K562 (cell line): Measurements from ENCODE around the gene TFF3. TPM values are rescaled to one million over a fixed set of nuclear protein-coding genes. Genes with fewer than 3 reads are reported as not detected.

Experiments
- ATAC-seq: fragments of 200-7000 bp; cut with Tn5 transposase; 3 replicates; pipeline ENCODE4 v1.9.1; 2020; ENCODE audit warnings: moderate library complexity
- BruUV-seq: library from RNA; stranded (reverse); fragments of 400-500 nt; replicated peaks from 2 replicates; lab custom pipeline; 2021; lab: Mats Ljungman, UMichigan
- CTCF ChIA-PET: fragments of 300-600 bp; formaldehyde crosslinking; extraction: SDS; loops from one replicate; lab custom pipeline; 2021; ENCODE audit warnings: low intra/inter-chr PET ratio; lab: Yijun Ruan, JAX
- POLR2A ChIA-PET: fragments of 300-600, 350-650 bp; sonication (Branson Sonifier 250); formaldehyde crosslinking; extraction: SDS; loops from one replicate; lab custom pipeline; 2021; ENCODE audit warnings: antibody characterized with exemption, inconsistent platforms; lab: Yijun Ruan, JAX
- DNase-seq, 4 experiments: peaks; one replicate each; pipeline versions ENCODE4 v3.0.0 to v3.0.0-alpha.2; 2011 to 2018; ENCODE audit warnings: low spot score in 3 of 4, mixed read lengths in 3 of 4; ENCODE audit errors: extremely low read depth in 1 of 4
- FAIRE-seq: peaks from 2 replicates; lab custom pipeline; 2011; peaks lifted over from hg19 to GRCh38; lab: Jason Lieb, UNC
- H2AFZ ChIP-seq: 2 replicates; pipeline ENCODE4 v1.6.0; 2011; ENCODE audit warnings: low read depth, low read length, control low read depth, inconsistent platforms
- H3K27ac ChIP-seq: fragments of 200-600 bp; 3 replicates; pipeline ENCODE4 v1.8.0; 2011; ENCODE audit warnings: low read depth, mild to moderate bottlenecking, control low read depth, inconsistent platforms, low read length, moderate library complexity, mixed read lengths; ENCODE audit errors: extremely low read depth
- H3K27me3 ChIP-seq, 2 experiments: fragments of 300-600 bp in 1 of 2; 2 replicates in 1 of 2; 3 replicates in 1 of 2; pipeline versions ENCODE4 v1.6.0 to v1.8.0; 2011; ENCODE audit warnings: inconsistent platforms in 2 of 2, low read length in 2 of 2, mild to moderate bottlenecking in 1 of 2, mixed read lengths in 1 of 2, moderate library complexity in 1 of 2; ENCODE audit not compliant: control insufficient read depth in 2 of 2, insufficient read depth in 2 of 2
- H3K36me3 ChIP-seq: fragments of 300-600 bp; 3 replicates; pipeline ENCODE4 v1.8.0; 2011; ENCODE audit warnings: mild to moderate bottlenecking, low read length, inconsistent platforms; ENCODE audit not compliant: control insufficient read depth, insufficient read depth
- H3K4me1 ChIP-seq, 2 experiments: fragments of 200-600 bp in 1 of 2; replicated peaks in 1 of 2; 2 replicates in 1 of 2; 3 replicates in 1 of 2; pipeline versions ENCODE4 v1.5.1 to v1.8.0; 2011; ENCODE audit warnings: inconsistent platforms in 2 of 2, low read length in 2 of 2, mild to moderate bottlenecking in 1 of 2, mixed read lengths in 1 of 2, moderate library complexity in 1 of 2; ENCODE audit not compliant: control insufficient read depth in 2 of 2, insufficient read depth in 2 of 2
- H3K4me2 ChIP-seq: 2 replicates; pipeline ENCODE4 v1.6.1; 2011; ENCODE audit warnings: low read length, control low read depth, inconsistent platforms, mixed read lengths; ENCODE audit not compliant: insufficient read depth
- H3K4me3 ChIP-seq: fragments of 200-600 bp; sonication (generic), shearing (Covaris generic); 2 replicates; pipeline ENCODE4 v1.5.1; 2016; ENCODE audit warnings: control low read depth, inconsistent platforms
- H3K79me2 ChIP-seq: fragments of 200-600 bp; 3 replicates; pipeline ENCODE4 v1.8.0; 2011; ENCODE audit warnings: low read length, inconsistent platforms; ENCODE audit not compliant: control insufficient read depth, insufficient read depth
- H3K9ac ChIP-seq, 2 experiments: 2 replicates each; pipeline versions ENCODE4 v1.6.0 to v1.6.1; 2011; ENCODE audit warnings: low read depth in 2 of 2, low read length in 2 of 2, control low read depth in 1 of 2, inconsistent platforms in 1 of 2, mild to moderate bottlenecking in 1 of 2, mixed read lengths in 1 of 2; ENCODE audit not compliant: insufficient read depth in 1 of 2
- H3K9me1 ChIP-seq: one replicate; pipeline ENCODE4 v1.6.0; 2011; ENCODE audit warnings: inconsistent platforms, mild to moderate bottlenecking, low read length, moderate library complexity; ENCODE audit not compliant: control insufficient read depth, insufficient read depth
- H3K9me3 ChIP-seq: replicated peaks from 2 replicates; pipeline ENCODE4 v1.5.1; 2011; ENCODE audit warnings: low read depth, low read length, inconsistent platforms; ENCODE audit not compliant: control insufficient read depth, insufficient read depth
- H4K20me1 ChIP-seq: replicated peaks from 2 replicates; pipeline ENCODE4 v1.6.1; 2011; ENCODE audit warnings: low read length, inconsistent platforms, mixed read lengths; ENCODE audit not compliant: control insufficient read depth, insufficient read depth
- EGR1 ChIP-seq: fragments of 450-650 bp; conservative IDR thresholded peaks from 2 replicates; pipeline ENCODE4 v1.6.1; 2017; ENCODE audit warnings: mild to moderate bottlenecking
- MTA2 ChIP-seq: fragments of 450-650 bp; IDR thresholded peaks from 2 replicates; pipeline ENCODE4 v1.6.1; 2016; ENCODE audit warnings: low read depth
- ZZZ3 ChIP-seq: fragments of 450-650 bp; IDR thresholded peaks from 2 replicates; pipeline ENCODE4 v1.6.1; 2016; ENCODE audit warnings: antibody characterized with exemption, mild to moderate bottlenecking, moderate library complexity
- WGBS: fragments of 100-300 bp; shearing (Covaris generic); methylation state at CpG from one replicate; pipeline ENCODE4 v1.1.6; 2016; ENCODE audit warnings: low coverage, mixed read lengths; ENCODE audit not compliant: insufficient coverage; ENCODE audit errors: missing lambda C conversion rate; 5-methylcytosine and 5-hydroxymethylcytosine counted together
- in situ Hi-C: fragments of 300-500 bp; cut with MboI; formaldehyde crosslinking; loops from 4 replicates; pipeline ENCODE4 v1.15.0; 2018; ENCODE audit warnings: inconsistent platforms, mixed read lengths
- intact Hi-C: fragments of 100-400 bp; cut with micrococcal nuclease; formaldehyde crosslinking; loops from 2 replicates; pipeline ENCODE4 v1.14.2; 2022
- polyA plus RNA-seq, 8 experiments: library from polyadenylated mRNA; depleted of rRNA in 4 of 8; stranded (reverse) in 5 of 8; unstranded in 3 of 8; fragments of >200 nt; fragmentation: Nextera tagmentation in 2 of 8; fragmentation: Illumina TruSeq in 1 of 8; extraction: Ambion mirVana in 2 of 8; extraction: Trizol in 1 of 8; gene quantifications; 2 replicates each; pipeline versions ENCODE4 v1.2.1 to v1.2.3, GENCODE V29; 2011 to 2014; ENCODE audit warnings: inconsistent platforms in 1 of 8, missing spikeins in 1 of 8
- total RNA-seq, 7 experiments: library from RNA; depleted of rRNA in 6 of 7; stranded (reverse); fragments of >200 nt in 6 of 7; fragmentation: Illumina TruSeq in 2 of 7; extraction: Trizol in 2 of 7; gene quantifications; 2 replicates each; pipeline versions ENCODE4 v1.2.1 to v1.2.3, GENCODE V29; 2011 to 2021; ENCODE audit warnings: low replicate concordance in 1 of 7
- TF ChIP-seq, protein P1 (sequence below): fragments of 450-650 bp; IDR thresholded peaks from 2 replicates; pipeline ENCODE4 v1.6.1; 2017; ENCODE audit warnings: mild to moderate bottlenecking, moderate library complexity

Gene TFF3
- total and polyA plus RNA-seq, 9 of the 15 experiments (the other 6 are each of a cell fraction or from before 2014, with no cell fraction given), result 0.78 TPM; not detected in 8

DNA sequence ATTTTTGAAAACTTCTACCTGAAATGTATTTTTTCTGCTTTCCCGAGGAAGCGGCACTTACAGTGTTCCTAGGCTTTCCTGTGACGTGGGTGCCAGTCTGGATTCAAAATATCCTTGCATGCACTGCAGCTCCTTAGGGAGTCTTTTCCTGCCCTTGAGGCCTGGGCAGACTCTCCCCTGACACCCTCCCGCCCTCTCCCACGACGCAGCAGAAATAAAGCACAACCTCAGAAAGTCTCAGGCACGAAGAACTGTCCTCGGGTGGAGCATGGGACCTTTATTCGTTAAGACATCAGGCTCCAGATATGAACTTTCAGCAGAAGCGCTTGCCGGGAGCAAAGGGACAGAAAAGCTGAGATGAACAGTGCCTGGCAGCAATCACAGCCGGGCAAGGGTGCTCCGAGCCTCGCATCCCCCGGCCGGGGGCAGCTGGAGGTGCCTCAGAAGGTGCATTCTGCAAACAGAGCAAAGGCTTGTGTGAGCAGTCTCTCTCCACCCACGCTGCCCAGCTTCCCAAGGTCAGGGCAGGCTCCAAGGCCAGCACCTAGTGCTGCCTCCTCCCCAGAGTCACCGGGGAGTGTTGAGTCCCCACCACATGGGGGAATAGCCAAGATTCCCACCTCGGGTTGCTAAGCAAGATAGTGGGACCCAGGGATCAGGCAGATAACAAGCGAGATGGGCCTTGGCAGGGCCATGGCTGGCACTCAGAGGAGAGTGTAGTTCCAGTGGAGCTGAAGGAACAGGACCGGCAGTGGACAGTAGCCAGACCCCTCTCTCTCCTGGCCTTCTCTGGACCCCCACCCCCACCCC is 3.2 kb downstream of the TFF3 start:
- H2AFZ ChIP-seq, result no peak overlapping the region
- FAIRE-seq (no peak), DNase-seq (no peak), ATAC-seq (no peak)
- in situ Hi-C loops (loop anchor here (10.0 kb wide), 1 partner anchor 133 kb away; no protein-coding TSS in a partner anchor), intact Hi-C loops (no loop called here)
- ChIA-PET CTCF (interaction anchor here (0.7 kb wide), 1 partner anchor 281 kb away, joined by 4 read pairs; no protein-coding TSS in a partner anchor), POLR2A (interaction anchor here (0.6 kb wide), 1 partner anchor 170 kb away, joined by 3 read pairs; no protein-coding TSS in a partner anchor)
- H3K36me3 ChIP-seq, result no peaks in the 10 kb centered on the region
- no peak overlapping the region for H3K9ac ChIP-seq
- H3K9me3 ChIP-seq, result no peaks in the 10 kb centered on the region
- H3K4me1 ChIP-seq, result peaks cover 0 to 10% of the 10 kb centered on the region in 2 experiments; a peak in 1 of 5 replicates
- H3K4me3 ChIP-seq, result no peak overlapping the region
- BruUV-seq, result no TSS peak
- TF ChIP-seq, protein P1, sequence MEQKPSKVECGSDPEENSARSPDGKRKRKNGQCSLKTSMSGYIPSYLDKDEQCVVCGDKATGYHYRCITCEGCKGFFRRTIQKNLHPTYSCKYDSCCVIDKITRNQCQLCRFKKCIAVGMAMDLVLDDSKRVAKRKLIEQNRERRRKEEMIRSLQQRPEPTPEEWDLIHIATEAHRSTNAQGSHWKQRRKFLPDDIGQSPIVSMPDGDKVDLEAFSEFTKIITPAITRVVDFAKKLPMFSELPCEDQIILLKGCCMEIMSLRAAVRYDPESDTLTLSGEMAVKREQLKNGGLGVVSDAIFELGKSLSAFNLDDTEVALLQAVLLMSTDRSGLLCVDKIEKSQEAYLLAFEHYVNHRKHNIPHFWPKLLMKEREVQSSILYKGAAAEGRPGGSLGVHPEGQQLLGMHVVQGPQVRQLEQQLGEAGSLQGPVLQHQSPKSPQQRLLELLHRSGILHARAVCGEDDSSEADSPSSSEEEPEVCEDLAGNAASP, result no peak
- TF ChIP-seq MTA2, result no peak
- TF ChIP-seq ZZZ3, result no peak
- TF ChIP-seq EGR1, result 0 out of 2 replicates have a peak, but pooled peaks have one; percentile 20
- H3K79me2 ChIP-seq, result no peaks in the 10 kb centered on the region
- H3K27me3 ChIP-seq, result peaks cover 46 to 89% of the 10 kb centered on the region in 2 experiments
- no peak overlapping the region for H3K4me2 ChIP-seq
- H3K27ac ChIP-seq, result no peak overlapping the region
- no peaks in the 10 kb centered on the region for H3K9me1 ChIP-seq
- WGBS, result 2% methylated on average over 21 of the region's 21 CpGs
- H4K20me1 ChIP-seq, result peaks cover 26% of the 10 kb centered on the region
